ENCODE measurements around the gene GAS2. TPM values are rescaled to one million over a fixed set of nuclear protein-coding genes. Genes with fewer than 3 reads are reported as not detected.
A peak's percentile ranks its signal among the peaks of the same experiment; 100 is the strongest.

The GAS2 gene
- total RNA-seq, 2 donors from 2014 or later, result 2.0 to 2.5 TPM

- Mint-ChIP-seq H3K9me3 (peaks cover 3 to 4% of the 10 kb centered on the region in 2 donors), H3K4me3 (no peak overlapping the region), H3K27ac (no peak overlapping the region), H3K36me3 (ENCODE audit: insufficient read depth in 2 of 2) (peaks cover 2 to 3% of the 10 kb centered on the region in 2 donors), H3K4me1 (ENCODE audit: low read depth) (peaks cover 5% of the 10 kb centered on the region), H3K27me3 (ENCODE audit: low read depth) (no peaks in the 10 kb centered on the region)
- DNase-seq, result no peak
- ATAC-seq (replicated peaks in 1 of 2), result no peak
These were observed 49.6 kb downstream of the GAS2 start for GRCh38 chr11:22715971-22716370.

- Mint-ChIP-seq H3K27ac (no peak overlapping the region), H3K9me3 (peaks cover 0 to 2% of the 10 kb centered on the region in 2 donors), H3K27me3 (ENCODE audit: low read depth) (no peaks in the 10 kb centered on the region), H3K4me3 (no peak overlapping the region), H3K36me3 (ENCODE audit: insufficient read depth in 2 of 2) (no peaks in the 10 kb centered on the region), H3K4me1 (ENCODE audit: low read depth) (no peaks in the 10 kb centered on the region)
- DNase-seq (no peak), ATAC-seq (replicated peaks in 1 of 2) (no peak)
These were observed 54.0 kb downstream of the GAS2 start for GRCh38 chr11:22720457-22720856.

- Mint-ChIP-seq H3K36me3 (ENCODE audit: insufficient read depth in 2 of 2) (no peaks in the 10 kb centered on the region), H3K4me1 (ENCODE audit: low read depth) (no peaks in the 10 kb centered on the region), H3K27me3 (ENCODE audit: low read depth) (no peaks in the 10 kb centered on the region), H3K9me3 (no peaks in the 10 kb centered on the region), H3K4me3 (no peak overlapping the region), H3K27ac (no peak overlapping the region)
- no peak for DNase-seq
- no peak for ATAC-seq (replicated peaks in 1 of 2)
These were observed 56.9 kb downstream of the GAS2 start for GRCh38 chr11:22723274-22723673.

- H3K27ac Mint-ChIP-seq, result no peak overlapping the region
These were observed 58.7 kb downstream of the GAS2 start for GRCh38 chr11:22725079-22725478.

DNA sequence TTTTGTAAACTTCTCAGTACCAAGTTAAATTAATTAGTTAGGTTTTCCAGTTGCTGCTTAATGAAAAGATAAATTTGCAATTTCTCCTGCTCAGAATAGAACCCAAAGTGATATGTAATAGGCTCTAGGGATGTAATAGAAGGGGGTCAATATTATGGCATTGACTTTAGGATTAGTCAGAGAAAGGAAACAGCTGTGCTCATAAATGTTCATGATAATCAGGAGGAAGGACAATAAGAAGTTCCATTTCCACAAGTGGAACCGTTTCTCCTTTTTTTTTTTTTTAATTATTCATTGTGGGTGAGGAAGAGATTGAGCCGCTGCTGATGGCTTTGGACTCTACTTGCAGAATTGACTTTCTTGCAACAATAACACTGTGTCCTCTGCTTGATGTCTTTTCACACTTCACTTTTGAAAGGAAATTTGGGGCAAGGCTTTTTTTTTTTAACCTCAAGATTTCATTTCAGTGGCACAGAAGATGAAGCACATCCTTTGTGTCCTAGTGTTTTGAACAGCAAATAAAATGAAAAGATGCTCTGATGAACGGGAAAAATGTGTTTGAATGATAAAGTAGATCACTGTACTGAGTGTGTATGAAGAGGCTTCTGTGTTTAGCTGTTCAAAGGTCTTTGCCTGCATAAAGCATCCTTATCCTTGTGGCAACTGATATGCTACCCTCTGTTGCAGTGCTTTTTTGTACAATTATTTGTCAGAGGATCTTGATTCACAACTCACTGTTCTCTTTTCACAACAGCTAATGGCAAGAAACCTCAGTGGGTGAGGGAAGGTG, 62.4 kb downstream of the GAS2 start:
- H3K4me1 Mint-ChIP-seq (ENCODE audit: low read depth), result no peaks in the 10 kb centered on the region
- no peak for ATAC-seq (replicated peaks in 1 of 2)
- no peak for DNase-seq
- H3K27ac Mint-ChIP-seq, result no peak overlapping the region
- peaks cover 5% of the 10 kb centered on the region for H3K27me3 Mint-ChIP-seq (ENCODE audit: low read depth)
- H3K4me3 Mint-ChIP-seq, result no peak overlapping the region
- H3K36me3 Mint-ChIP-seq (ENCODE audit: insufficient read depth in 2 of 2), result no peaks in the 10 kb centered on the region
- no peaks in the 10 kb centered on the region for H3K9me3 Mint-ChIP-seq

More at GRCh38 chr11:22725079-22725478, 58.7 kb downstream of the GAS2 start:
- ATAC-seq (replicated peaks in 1 of 2), result no peak
- H3K9me3 Mint-ChIP-seq, result no peaks in the 10 kb centered on the region
- no peak for DNase-seq
- no peak overlapping the region for H3K4me3 Mint-ChIP-seq
- peaks cover 5% of the 10 kb centered on the region for H3K27me3 Mint-ChIP-seq (ENCODE audit: low read depth)
- H3K36me3 Mint-ChIP-seq (ENCODE audit: insufficient read depth in 2 of 2), result no peaks in the 10 kb centered on the region
- H3K4me1 Mint-ChIP-seq (ENCODE audit: low read depth), result no peaks in the 10 kb centered on the region

DNA sequence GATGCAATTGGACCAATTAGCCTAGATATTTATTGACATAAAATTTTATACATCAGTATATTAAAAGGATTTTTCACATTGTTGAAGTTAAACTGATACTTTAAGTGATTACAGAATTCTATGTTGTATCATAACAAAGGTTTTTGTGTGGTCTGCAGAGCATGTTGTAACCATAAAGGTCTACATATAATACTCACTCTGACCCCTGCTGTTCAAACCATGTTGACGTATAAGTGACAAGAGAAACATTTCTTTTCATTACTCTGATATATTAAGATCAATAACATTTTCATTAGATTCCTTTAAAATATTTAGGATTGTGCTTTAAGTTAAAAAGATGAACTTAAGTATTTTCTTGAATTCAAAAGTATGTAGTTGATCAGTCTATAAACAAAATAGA, 63.9 kb downstream of the GAS2 start:
- ATAC-seq (replicated peaks in 1 of 2) (no peak), DNase-seq (no peak)
- no peaks in the 10 kb centered on the region for H3K36me3 Mint-ChIP-seq (ENCODE audit: insufficient read depth in 2 of 2)
- no peaks in the 10 kb centered on the region for H3K9me3 Mint-ChIP-seq
- no peak overlapping the region for H3K27ac Mint-ChIP-seq
- H3K4me1 Mint-ChIP-seq (ENCODE audit: low read depth), result peaks cover 4% of the 10 kb centered on the region
- H3K27me3 Mint-ChIP-seq (ENCODE audit: low read depth), result peaks cover 5% of the 10 kb centered on the region
- no peak overlapping the region for H3K4me3 Mint-ChIP-seq

- Mint-ChIP-seq H3K4me3 (no peak overlapping the region), H3K4me1 (ENCODE audit: low read depth) (peaks cover 4% of the 10 kb centered on the region), H3K27ac (no peak overlapping the region), H3K36me3 (ENCODE audit: insufficient read depth in 2 of 2) (no peaks in the 10 kb centered on the region), H3K9me3 (no peaks in the 10 kb centered on the region), H3K27me3 (ENCODE audit: low read depth) (peaks cover 5% of the 10 kb centered on the region)
- DNase-seq (no peak), ATAC-seq (replicated peaks in 1 of 2) (no peak)
These were observed 66.2 kb downstream of the GAS2 start for GRCh38 chr11:22732588-22732987.

- H3K9me3 Mint-ChIP-seq, result no peaks in the 10 kb centered on the region
- peaks cover 5% of the 10 kb centered on the region for H3K27me3 Mint-ChIP-seq (ENCODE audit: low read depth)
- no peak overlapping the region for H3K27ac Mint-ChIP-seq
- ATAC-seq (replicated peaks in 1 of 2) (no peak), DNase-seq (no peak)
- H3K36me3 Mint-ChIP-seq (ENCODE audit: insufficient read depth in 2 of 2), result no peaks in the 10 kb centered on the region
- peaks cover 4% of the 10 kb centered on the region for H3K4me1 Mint-ChIP-seq (ENCODE audit: low read depth)
- H3K4me3 Mint-ChIP-seq, result no peak overlapping the region
These were observed 67.3 kb downstream of the GAS2 start for GRCh38 chr11:22733475-22734248.

DNA sequence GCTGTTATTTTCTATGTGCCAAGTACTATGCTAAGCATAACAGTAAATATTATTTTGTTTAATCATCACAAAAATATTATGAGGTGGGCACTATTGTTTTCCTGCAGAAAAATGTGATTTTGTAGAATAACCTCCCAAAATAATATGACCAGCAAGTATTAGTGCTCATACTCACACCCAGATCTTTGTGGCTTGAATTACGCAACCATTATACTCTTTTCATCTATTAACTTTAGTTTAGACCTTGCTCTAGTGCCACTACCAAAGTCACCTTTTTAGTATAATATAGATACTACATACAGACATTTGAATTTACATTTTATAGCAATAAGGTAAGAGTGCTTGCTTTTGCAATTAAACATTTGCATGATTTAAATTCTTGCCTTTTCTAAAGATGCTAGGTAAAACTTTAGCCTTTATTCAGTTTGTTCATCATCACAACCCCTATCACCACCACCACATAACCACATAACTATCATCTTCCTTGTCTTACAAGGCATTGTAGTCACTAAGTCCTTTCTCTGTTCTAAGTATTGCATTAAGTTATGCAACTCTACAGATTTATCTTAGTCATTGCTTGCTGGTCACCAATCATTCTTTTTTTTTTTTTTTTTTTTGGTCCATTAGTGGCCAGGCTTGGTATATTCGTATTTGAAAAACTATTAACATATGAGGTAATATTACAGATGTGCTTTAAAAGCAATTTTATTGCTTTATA, 68.4 kb downstream of the GAS2 start:
- DNase-seq (no peak), ATAC-seq (replicated peaks in 1 of 2) (peak in 1 of 2 donors; percentile 35)
- no peak overlapping the region for H3K27ac Mint-ChIP-seq
- no peaks in the 10 kb centered on the region for H3K27me3 Mint-ChIP-seq (ENCODE audit: low read depth)
- no peak overlapping the region for H3K4me3 Mint-ChIP-seq
- H3K36me3 Mint-ChIP-seq (ENCODE audit: insufficient read depth in 2 of 2), result no peaks in the 10 kb centered on the region
- no peaks in the 10 kb centered on the region for H3K9me3 Mint-ChIP-seq
- H3K4me1 Mint-ChIP-seq (ENCODE audit: low read depth), result peaks cover 4% of the 10 kb centered on the region

- peak in 1 of 2 donors; percentile 43 for ATAC-seq (replicated peaks in 1 of 2)
- peaks cover 6% of the 10 kb centered on the region for H3K4me1 Mint-ChIP-seq (ENCODE audit: low read depth)
- DNase-seq, result no peak
- H3K4me3 Mint-ChIP-seq, result no peak overlapping the region
- no peaks in the 10 kb centered on the region for H3K36me3 Mint-ChIP-seq (ENCODE audit: insufficient read depth in 2 of 2)
- H3K27ac Mint-ChIP-seq, result no peak overlapping the region
- peaks cover 26% of the 10 kb centered on the region for H3K27me3 Mint-ChIP-seq (ENCODE audit: low read depth)
- H3K9me3 Mint-ChIP-seq, result no peaks in the 10 kb centered on the region
These were observed 75.8 kb downstream of the GAS2 start for GRCh38 chr11:22742157-22742613.

- Mint-ChIP-seq H3K4me1 (ENCODE audit: low read depth) (no peaks in the 10 kb centered on the region), H3K36me3 (ENCODE audit: insufficient read depth in 2 of 2) (no peaks in the 10 kb centered on the region), H3K27me3 (ENCODE audit: low read depth) (peaks cover 15% of the 10 kb centered on the region), H3K9me3 (no peaks in the 10 kb centered on the region), H3K4me3 (no peak overlapping the region), H3K27ac (no peak overlapping the region)
- no peak for ATAC-seq (replicated peaks in 1 of 2)
- no peak for DNase-seq
These were observed 83.1 kb downstream of the GAS2 start for GRCh38 chr11:22749536-22749935.

DNA sequence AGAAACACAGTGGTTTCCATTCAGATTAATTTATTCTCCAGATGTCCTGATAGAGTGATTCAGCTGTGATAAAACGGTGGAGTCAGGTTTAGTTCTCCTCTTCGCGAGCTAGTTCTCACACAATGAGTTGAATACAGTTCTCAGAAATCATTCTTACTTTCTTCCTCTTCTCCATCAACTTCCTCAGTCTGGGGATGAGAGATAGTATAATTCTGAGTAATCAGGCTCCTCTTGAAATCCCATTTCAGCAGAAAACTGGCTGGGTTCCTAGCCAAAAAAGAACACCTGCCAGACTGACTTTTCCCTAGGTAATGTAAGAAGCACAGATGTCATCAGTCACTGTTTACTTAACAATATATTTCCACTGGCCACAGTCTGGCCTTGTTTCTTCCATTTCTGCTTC, 86.5 kb downstream of the GAS2 start:
- H3K4me1 Mint-ChIP-seq (ENCODE audit: low read depth), result no peaks in the 10 kb centered on the region
- no peak overlapping the region for H3K4me3 Mint-ChIP-seq
- ATAC-seq (replicated peaks in 1 of 2) (no peak), DNase-seq (no peak)
- H3K27me3 Mint-ChIP-seq (ENCODE audit: low read depth), result no peaks in the 10 kb centered on the region
- H3K27ac Mint-ChIP-seq, result no peak overlapping the region
- no peaks in the 10 kb centered on the region for H3K36me3 Mint-ChIP-seq (ENCODE audit: insufficient read depth in 2 of 2)
- H3K9me3 Mint-ChIP-seq, result no peaks in the 10 kb centered on the region

DNA sequence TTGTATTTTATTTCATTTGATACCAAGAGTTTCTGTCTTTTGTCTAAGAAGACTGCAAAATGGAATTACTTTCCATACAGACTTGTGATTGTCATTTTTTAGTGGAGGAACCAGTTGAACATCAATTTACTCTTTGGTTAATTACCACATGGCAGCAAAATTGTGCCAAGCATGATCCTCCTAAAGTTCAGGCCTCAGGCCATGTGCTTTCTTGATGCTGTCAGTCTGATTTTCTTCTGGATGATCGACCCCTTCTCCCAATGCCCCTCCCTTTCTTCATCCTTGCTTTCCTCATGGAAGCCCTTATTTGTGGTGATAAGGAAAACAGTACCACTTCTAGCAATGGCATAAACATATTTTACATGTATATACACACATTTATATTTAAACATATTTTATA, 87.0 kb downstream of the GAS2 start:
- Mint-ChIP-seq H3K27me3 (ENCODE audit: low read depth) (no peaks in the 10 kb centered on the region), H3K36me3 (ENCODE audit: insufficient read depth in 2 of 2) (no peaks in the 10 kb centered on the region), H3K9me3 (no peaks in the 10 kb centered on the region), H3K4me1 (ENCODE audit: low read depth) (no peaks in the 10 kb centered on the region), H3K4me3 (no peak overlapping the region), H3K27ac (no peak overlapping the region)
- DNase-seq (no peak), ATAC-seq (replicated peaks in 1 of 2) (no peak)

Data from activated T-cell treated with anti-CD3 and anti-CD28 coated beads, Interleukin-2, amount 50 U/mL, for 72 hours (primary cell).